H1 (cell line): ENCODE data around the gene COQ8B. TPM values are rescaled to one million over a fixed set of nuclear protein-coding genes. Genes with fewer than 3 reads are reported as not detected.

ENCODE experiments used
- CTCF ChIA-PET: fragments of 300-600 bp; sonication (Branson Sonifier 250); formaldehyde crosslinking; loops from one replicate; lab custom pipeline; 2021; ENCODE audit not compliant: partially characterized antibody; lab: Charles Lee
- POLR2A ChIA-PET: fragments of 300-600 bp; sonication (Branson Sonifier 250); formaldehyde crosslinking; loops from one replicate; lab custom pipeline; 2021; ENCODE audit warnings: inconsistent platforms; ENCODE audit not compliant: partially characterized antibody; lab: Charles Lee
- DNase-seq, 2 experiments: peaks; one replicate each; pipeline versions ENCODE4 v3.0.0 to v3.0.0-alpha.2; 2010 to 2022; ENCODE audit warnings: low spot score in 2 of 2, low read depth in 1 of 2, mixed read lengths in 1 of 2
- FAIRE-seq: peaks from 2 replicates; lab custom pipeline; 2011; peaks lifted over from hg19 to GRCh38; lab: Jason Lieb, UNC
- H2AFZ ChIP-seq: 2 replicates; pipeline ENCODE4 v1.8.1; 2012; ENCODE audit warnings: low read length, inconsistent platforms
- H2AK5ac ChIP-seq: 2 replicates; pipeline ENCODE4 v1.6.1; 2013; ENCODE audit warnings: low read depth, low read length
- H2BK120ac ChIP-seq: replicated peaks from 2 replicates; pipeline ENCODE3; 2013; ENCODE audit warnings: low read depth, low read length, inconsistent platforms
- H2BK12ac ChIP-seq: 2 replicates; pipeline ENCODE4 v1.6.1; 2013; ENCODE audit warnings: low read depth, low read length
- H2BK15ac ChIP-seq: 2 replicates; pipeline ENCODE4 v1.6.1; 2013; ENCODE audit warnings: low read length
- H2BK20ac ChIP-seq: 2 replicates; pipeline ENCODE4 v1.6.1; 2013; ENCODE audit warnings: low read length
- H2BK5ac ChIP-seq: 2 replicates; pipeline ENCODE4 v1.6.1; 2013; ENCODE audit warnings: low read depth, low read length
- H3K14ac ChIP-seq: 2 replicates; pipeline ENCODE4 v1.6.1; 2013; ENCODE audit warnings: inconsistent platforms; ENCODE audit not compliant: insufficient read length
- H3K18ac ChIP-seq: 2 replicates; pipeline ENCODE4 v1.6.1; 2013; ENCODE audit warnings: low read length; ENCODE audit errors: extremely low read depth
- H3K23ac ChIP-seq: 2 replicates; pipeline ENCODE4 v1.6.1; 2013; ENCODE audit warnings: inconsistent platforms; ENCODE audit not compliant: insufficient read length
- H3K23me2 ChIP-seq: 2 replicates; pipeline ENCODE4 v1.6.1; 2013; ENCODE audit warnings: low read depth, low read length
- H3K27ac ChIP-seq: 2 replicates; pipeline ENCODE4 v1.6.1; 2011; ENCODE audit warnings: low read depth, low read length, inconsistent platforms
- H3K27me3 ChIP-seq, 4 experiments: replicated peaks in 1 of 4; 1 replicate in 1 of 4; 2 replicates in 3 of 4; pipeline versions ENCODE4 v1.6.1 to v1.8.1; 2011 to 2013; ENCODE audit warnings: low read length in 3 of 4, mild to moderate bottlenecking in 3 of 4, inconsistent platforms in 2 of 4, mixed read lengths in 2 of 4, moderate library complexity in 1 of 4; ENCODE audit not compliant: control insufficient read depth in 3 of 4, insufficient read depth in 3 of 4; ENCODE audit errors: extremely low read depth in 1 of 4
- H3K36me3 ChIP-seq, 4 experiments: 2 replicates each; pipeline versions ENCODE4 v1.6.1 to v1.8.1; 2011 to 2013; ENCODE audit warnings: mild to moderate bottlenecking in 4 of 4, low read length in 3 of 4, moderate library complexity in 2 of 4, control low read depth in 1 of 4, inconsistent platforms in 1 of 4; ENCODE audit not compliant: insufficient read depth in 4 of 4, control insufficient read depth in 2 of 4
- H3K4ac ChIP-seq: replicated peaks from 2 replicates; pipeline ENCODE3; 2013; ENCODE audit warnings: low read length, low read depth, mixed read lengths, inconsistent platforms; ENCODE audit not compliant: insufficient read length
- H3K4me1 ChIP-seq, 4 experiments: replicated peaks in 1 of 4; 1 replicate in 1 of 4; 2 replicates in 3 of 4; pipeline versions ENCODE4 v1.6.1 to v1.8.1; 2011 to 2013; ENCODE audit warnings: low read length in 3 of 4, inconsistent platforms in 2 of 4, mixed read lengths in 1 of 4; ENCODE audit not compliant: insufficient read depth in 4 of 4, control insufficient read depth in 3 of 4
- H3K4me2 ChIP-seq, 2 experiments: 2 replicates each; pipeline versions ENCODE4 v1.6.1 to v1.8.1; 2011 to 2013; ENCODE audit warnings: low read depth in 2 of 2, low read length in 2 of 2, control low read depth in 1 of 2, inconsistent platforms in 1 of 2, mild to moderate bottlenecking in 1 of 2; ENCODE audit not compliant: insufficient read depth in 1 of 2
- H3K4me3 ChIP-seq, 4 experiments: fragments of 200-600, 300-600 bp in 1 of 4; sonication (generic), shearing (Covaris generic), sonication (Bioruptor Twin) in 1 of 4; 2 replicates each; pipeline versions ENCODE4 v1.5.1 to v1.8.1; 2011 to 2016; ENCODE audit warnings: low read length in 4 of 4, low read depth in 3 of 4, control low read depth in 2 of 4, inconsistent platforms in 2 of 4, mild to moderate bottlenecking in 2 of 4, mixed read lengths in 1 of 4, moderate library complexity in 1 of 4; ENCODE audit not compliant: insufficient read depth in 2 of 4; ENCODE audit errors: extremely low read depth in 1 of 4
- H3K56ac ChIP-seq: replicated peaks from 2 replicates; pipeline ENCODE3; 2013; ENCODE audit warnings: low read depth, mild to moderate bottlenecking, mixed read lengths, low read length, inconsistent platforms; ENCODE audit not compliant: insufficient read length
- H3K79me1 ChIP-seq: 2 replicates; pipeline ENCODE4 v1.6.1; 2013; ENCODE audit warnings: low read depth, low read length, control low read depth
- H3K79me2 ChIP-seq, 2 experiments: 2 replicates each; pipeline versions ENCODE4 v1.6.1 to v1.8.1; 2012 to 2013; ENCODE audit warnings: low read length in 2 of 2, mild to moderate bottlenecking in 2 of 2, inconsistent platforms in 1 of 2; ENCODE audit not compliant: insufficient read depth in 2 of 2, control insufficient read depth in 1 of 2
- H3K9ac ChIP-seq, 4 experiments: replicated peaks in 1 of 4; 1 replicate in 1 of 4; 2 replicates in 3 of 4; pipeline versions ENCODE4 v1.6.1 to v1.8.1; 2011 to 2013; ENCODE audit warnings: low read depth in 3 of 4, low read length in 3 of 4, control low read depth in 2 of 4, mild to moderate bottlenecking in 2 of 4, moderate library complexity in 2 of 4, inconsistent platforms in 1 of 4; ENCODE audit errors: extremely low read depth in 1 of 4
- H3K9me3 ChIP-seq, 2 experiments: 2 replicates each; pipeline versions ENCODE4 v1.6.1 to v1.8.1; 2012 to 2013; ENCODE audit warnings: mild to moderate bottlenecking in 2 of 2, moderate library complexity in 2 of 2, control low read depth in 1 of 2, inconsistent platforms in 1 of 2, low read depth in 1 of 2, low read length in 1 of 2, mixed read lengths in 1 of 2; ENCODE audit not compliant: insufficient read depth in 2 of 2
- H4K20me1 ChIP-seq, 2 experiments: replicated peaks in 1 of 2; 2 replicates each; pipeline versions ENCODE3 to v1.8.1; 2011 to 2013; ENCODE audit warnings: inconsistent platforms in 2 of 2, low read length in 2 of 2, mild to moderate bottlenecking in 1 of 2; ENCODE audit not compliant: insufficient read depth in 2 of 2, control insufficient read depth in 1 of 2
- H4K5ac ChIP-seq: 2 replicates; pipeline ENCODE4 v1.6.1; 2013; ENCODE audit warnings: low read length, low read depth, mixed read lengths, inconsistent platforms; ENCODE audit not compliant: insufficient read length
- H4K8ac ChIP-seq: 2 replicates; pipeline ENCODE4 v1.8.0; 2013; ENCODE audit warnings: mild to moderate bottlenecking, moderate library complexity, low read length, inconsistent platforms; ENCODE audit not compliant: insufficient read depth; ENCODE audit errors: extremely low read depth
- H4K91ac ChIP-seq: replicated peaks from 2 replicates; pipeline ENCODE3; 2013; ENCODE audit warnings: low read length, mixed read lengths, inconsistent platforms; ENCODE audit not compliant: insufficient read length
- ASH2L ChIP-seq: fragments of 200-600, 300-600 bp; sonication (generic); IDR thresholded peaks from one replicate; pipeline ENCODE4 v1.7.1; 2017; ENCODE audit warnings: low read length
- ATF3 ChIP-seq: IDR thresholded peaks from 2 replicates; pipeline ENCODE4 v1.6.1; 2011; ENCODE audit warnings: low read depth, mild to moderate bottlenecking, low read length; ENCODE audit not compliant: insufficient read depth
- CTBP2 ChIP-seq: IDR thresholded peaks from 2 replicates; pipeline ENCODE4 v1.7.0; 2011; ENCODE audit warnings: borderline replicate concordance, mild to moderate bottlenecking, moderate library complexity, mixed read lengths, low read length; ENCODE audit not compliant: insufficient read depth, insufficient read length
- CTCF ChIP-seq, 3 experiments: IDR thresholded peaks; 1 replicate in 2 of 3; 2 replicates in 1 of 3; pipeline versions ENCODE4 v1.5.1 to v1.6.1; 2011; ENCODE audit warnings: low read length in 3 of 3, mild to moderate bottlenecking in 3 of 3, inconsistent platforms in 2 of 3, low read depth in 1 of 3, moderate library complexity in 1 of 3; ENCODE audit not compliant: insufficient read depth in 1 of 3; ENCODE audit errors: control extremely low read depth in 1 of 3
- EGR1 ChIP-seq: IDR thresholded peaks from 2 replicates; pipeline ENCODE4 v1.6.1; 2011; ENCODE audit warnings: low read depth, low read length, borderline replicate concordance
- KDM1A ChIP-seq: fragments of 200-600, 300-600 bp; sonication (generic); IDR thresholded peaks from 2 replicates; pipeline ENCODE4 v1.7.1; 2016; ENCODE audit warnings: mild to moderate bottlenecking, low read length, borderline replicate concordance
- NANOG ChIP-seq: IDR thresholded peaks from 2 replicates; pipeline ENCODE4 v1.6.1; 2011; ENCODE audit warnings: low read length, low read depth, mild to moderate bottlenecking, inconsistent platforms; ENCODE audit not compliant: insufficient read depth, poor library complexity, severe bottlenecking
- POLR2AphosphoS5 ChIP-seq: IDR thresholded peaks from 2 replicates; pipeline ENCODE4 v1.6.1; 2011; ENCODE audit warnings: low read depth, low read length
- SIN3A ChIP-seq, 2 experiments: IDR thresholded peaks in 1 of 2; conservative IDR thresholded peaks in 1 of 2; 2 replicates each; pipeline ENCODE4 v1.6.1; 2011 to 2012; ENCODE audit warnings: low read length in 2 of 2, improper control_type of control experiment in 1 of 2, low read depth in 1 of 2, mild to moderate bottlenecking in 1 of 2
- SIRT6 ChIP-seq: IDR thresholded peaks from one replicate; pipeline ENCODE4 v1.7.1; 2012; ENCODE audit warnings: low read length, inconsistent platforms
- WGBS, 2 experiments: shearing (Covaris generic) in 1 of 2; methylation state at CpG; one replicate each; pipeline versions ENCODE4 v1.1.6 to v1.1.7; 2013 to 2015; ENCODE audit warnings: low lambda C conversion rate in 2 of 2, mixed read lengths in 2 of 2, inconsistent platforms in 1 of 2, low coverage in 1 of 2, missing lambda C conversion rate in 1 of 2; ENCODE audit not compliant: insufficient replicate concordance in 2 of 2, insufficient coverage in 1 of 2, insufficient read length in 1 of 2; ENCODE audit errors: extremely low coverage in 1 of 2, missing lambda C conversion rate in 1 of 2; 5-methylcytosine and 5-hydroxymethylcytosine counted together
- polyA plus RNA-seq, 7 experiments: library from polyadenylated mRNA; depleted of rRNA in 3 of 7; stranded (reverse) in 5 of 7; unstranded in 2 of 7; fragments of >200 nt in 5 of 7; fragments of 200-250 nt in 2 of 7; gene quantifications; 1 replicate in 5 of 7; 2 replicates in 1 of 7; 4 replicates in 1 of 7; pipeline versions ENCODE4 v1.2.1 to v1.2.3, GENCODE V29; 2011 to 2013; ENCODE audit warnings: missing spikeins in 2 of 7, mixed read lengths in 2 of 7
- total RNA-seq: library from RNA; stranded (reverse); fragmentation: NEBNext Ultra II Directional; extraction: Animal tissue kit (Norgen Biotek cat#: 25700); gene quantifications from 2 replicates; pipeline ENCODE4 v1.2.1, GENCODE V29; 2021

The COQ8B gene
- total and polyA plus RNA-seq, 2 of the 8 experiments (the other 6 are each of a cell fraction or from before 2014, with no cell fraction given) = 41.7 to 46.1 TPM

GRCh38 chr19:40661616-40662015 lies 55.1 kb downstream of the COQ8B start:
- no peak overlapping the region for H2BK5ac ChIP-seq
- FAIRE-seq (no peak), DNase-seq (no peak)
- H3K4me1 ChIP-seq = peaks cover 0 to 4% (median 3%) of the 10 kb centered on the region in 4 experiments; a peak in 5 of 7 replicates
- H2AFZ ChIP-seq = no peak overlapping the region
- H3K27ac ChIP-seq = no peak overlapping the region
- no peaks in the 10 kb centered on the region for H3K36me3 ChIP-seq
- no peaks in the 10 kb centered on the region for H3K27me3 ChIP-seq
- CTCF ChIA-PET = interaction anchor here (0.8 to 4.2 kb wide), 9 partner anchors 10 to 250 kb away, joined by 3 to 23 read pairs (median 6); no protein-coding TSS in a partner anchor
- H3K18ac ChIP-seq = no peak overlapping the region
- no peak overlapping the region for H3K4me2 ChIP-seq
- H3K23ac ChIP-seq = no peak overlapping the region
- no peak overlapping the region for H3K9ac ChIP-seq
- no peak overlapping the region for H3K4ac ChIP-seq
- 93% methylated on average over 1 of the region's 1 CpG; no CpG with 5 or more reads in 1 of the 2 experiments for WGBS, 2 experiments
- H3K4me3 ChIP-seq = no peak overlapping the region
- H4K20me1 ChIP-seq = no peaks in the 10 kb centered on the region
- H4K91ac ChIP-seq = no peak overlapping the region
- no peak overlapping the region for H4K5ac ChIP-seq
- H3K56ac ChIP-seq = no peak overlapping the region
- H3K79me2 ChIP-seq = no peaks in the 10 kb centered on the region
- no peak overlapping the region for H2AK5ac ChIP-seq
- H2BK12ac ChIP-seq = no peak overlapping the region
- no peak overlapping the region for H3K14ac ChIP-seq
- no peak overlapping the region for H2BK120ac ChIP-seq
- H4K8ac ChIP-seq = no peak overlapping the region
- POLR2A ChIA-PET = interaction anchor here (0.6 to 2.5 kb wide), 4 partner anchors 9 to 146 kb away, joined by 3 to 9 read pairs (median 3); no protein-coding TSS in a partner anchor
- no peaks in the 10 kb centered on the region; the same call in 1 of the 2 replicates for H3K23me2 ChIP-seq
- no peaks in the 10 kb centered on the region; the same call in 1 of the 2 replicates for H3K79me1 ChIP-seq
- no peaks in the 10 kb centered on the region for H3K9me3 ChIP-seq
- H2BK20ac ChIP-seq = no peak overlapping the region
- no peak overlapping the region for H2BK15ac ChIP-seq
- TF ChIP-seq SIRT6 = no peak
- no peak for TF ChIP-seq CTCF (IDR thresholded peaks at IDR 0.05; ENCODE audit: control extremely low read depth in 1 of 3, insufficient read depth in 1 of 3, low read depth in 1 of 3, low read length in 3 of 3)
- no peak for TF ChIP-seq SIN3A (conservative IDR thresholded peaks at IDR 0.05 in 1 of 2, IDR thresholded peaks at IDR 0.05 in 1 of 2; ENCODE audit: low read depth in 1 of 2, low read length in 2 of 2)
- no peak for TF ChIP-seq EGR1
- no peak for TF ChIP-seq CTBP2
- TF ChIP-seq NANOG = no peak
- no peak for TF ChIP-seq ASH2L
- TF ChIP-seq POLR2AphosphoS5 = no peak
- no peak for TF ChIP-seq ATF3
- no peak for TF ChIP-seq KDM1A
